AG04449 (cell line): ENCODE measurements around the gene SPEG.

Experiments
- CTCF ChIA-PET: fragments of 350-600 bp; formaldehyde crosslinking; extraction: SDS; loops from one replicate; lab custom pipeline; 2021; ENCODE audit warnings: antibody characterized with exemption; lab: Yijun Ruan, JAX
- POLR2A ChIA-PET: fragments of 400-600, 350-600 bp; formaldehyde crosslinking; extraction: SDS; loops from one replicate; lab custom pipeline; 2020; ENCODE audit warnings: antibody characterized with exemption, inconsistent platforms; lab: Yijun Ruan, JAX
- DNase-seq: peaks from one replicate; pipeline ENCODE4 v3.0.0-alpha.2; 2010; ENCODE audit warnings: low read depth, low spot score
- H3K4me3 ChIP-seq: 2 replicates; pipeline ENCODE4 v1.5.1; 2011; ENCODE audit warnings: low read depth, mild to moderate bottlenecking, control low read depth, low read length
- CTCF ChIP-seq: IDR thresholded peaks from one replicate; pipeline ENCODE4 v1.5.1; 2011; ENCODE audit warnings: mild to moderate bottlenecking, moderate library complexity, low read length, control low read depth, inconsistent platforms; ENCODE audit not compliant: insufficient read depth; ENCODE audit errors: missing control alignments

SPEG gene

GRCh38 chr2:219453671-219454590, 19.3 kb downstream of the SPEG start:
- peak overlapping the region; percentile 24; the same call in 1 of the 2 replicates for H3K4me3 ChIP-seq
- TF ChIP-seq CTCF: no peak
- POLR2A ChIA-PET: interaction anchor here (0.9 to 2.3 kb wide), 13 partner anchors 8 to 57 kb away, joined by 3 to 24 read pairs (median 4); partner anchors contain the start of gene GMPPA
- CTCF ChIA-PET: interaction anchor here (0.9 to 14.5 kb wide), 23 partner anchors 10 to 235 kb away, joined by 3 to 238 read pairs (median 5); partner anchors contain the start of gene SPEG
- DNase-seq: peak; percentile 95

- ChIA-PET POLR2A (interaction anchor here (0.6 to 1.4 kb wide), 5 partner anchors 8 to 68 kb away, joined by 3 to 6 read pairs (median 5); partner anchors contain the start of gene DNPEP), CTCF (interaction anchor here (0.7 to 14.5 kb wide), 8 partner anchors 8 to 70 kb away, joined by 3 to 238 read pairs (median 4); partner anchors contain the start of gene SPEG)
- H3K4me3 ChIP-seq: no peak overlapping the region
- no peak for TF ChIP-seq CTCF
- DNase-seq: no peak
Observed at GRCh38 chr2:219455581-219455980, 20.9 kb downstream of the SPEG start.

- CTCF ChIA-PET: interaction anchor here (1.0 to 14.5 kb wide), 18 partner anchors 7 to 72 kb away, joined by 3 to 238 read pairs (median 9); partner anchors contain the start of gene GMPPA
- TF ChIP-seq CTCF: no peak
- POLR2A ChIA-PET: interaction anchor here (0.6 to 1.3 kb wide), 2 partner anchors 11 to 68 kb away, joined by 3 to 5 read pairs; no protein-coding TSS in a partner anchor
- no peak overlapping the region for H3K4me3 ChIP-seq
- DNase-seq: no peak
Observed at GRCh38 chr2:219457784-219458369, 23.2 kb downstream of the SPEG start.

- CTCF ChIA-PET: interaction anchor here (0.5 to 14.5 kb wide), 24 partner anchors 8 to 230 kb away, joined by 3 to 238 read pairs (median 8); partner anchors contain the start of genes ASIC4 and GMPPA
- POLR2A ChIA-PET: interaction anchor here (0.6 to 1.0 kb wide), 3 partner anchors 32 to 71 kb away, joined by 3 read pairs; no protein-coding TSS in a partner anchor
Observed at GRCh38 chr2:219458996-219459395, 24.4 kb downstream of the SPEG start.

More at GRCh38 chr2:219458996-219459395, 24.4 kb downstream of the SPEG start:
- TF ChIP-seq CTCF: no peak
- no peak overlapping the region for H3K4me3 ChIP-seq
- no peak for DNase-seq
